Central memory CD8-positive, alpha-beta T cell (primary cell): Measurements from ENCODE around the gene NEK9.
A peak's percentile ranks its signal among the peaks of the same experiment; 100 is the strongest.
"Not testable (repeated sequence)": the region's sequence is repeated elsewhere in the genome, so short reads cannot be mapped to it uniquely, and the experiment has no call there.

Source experiments
- ATAC-seq: fragments of 150-1000 bp; cut with Tn5 transposase; replicated peaks from 2 replicates; pipeline ENCODE4 v1.10.0; 2022; ENCODE audit warnings: mild to moderate bottlenecking, moderate FRiP score, moderate number of reproducible peaks; ENCODE audit not compliant: poor library complexity, severe bottlenecking; ENCODE audit errors: extremely low read depth
- DNase-seq, 2 donors: peaks; one replicate each; pipeline ENCODE4 v3.0.0; 2021; ENCODE audit warnings: low spot score in 2 of 2
- H3K27ac Mint-ChIP-seq: one replicate; pipeline ENCODE4 v1.8.0; 2022; ENCODE audit warnings: low read depth, mild to moderate bottlenecking, moderate library complexity, mixed read lengths
- H3K27me3 Mint-ChIP-seq: one replicate; pipeline ENCODE4 v1.8.0; 2022; ENCODE audit warnings: mixed read lengths
- H3K36me3 Mint-ChIP-seq: one replicate; pipeline ENCODE4 v1.8.0; 2022; ENCODE audit warnings: mild to moderate bottlenecking, moderate library complexity, mixed read lengths; ENCODE audit not compliant: insufficient read depth
- H3K4me1 Mint-ChIP-seq: one replicate; pipeline ENCODE4 v1.8.0; 2022; ENCODE audit warnings: mixed read lengths
- H3K4me3 Mint-ChIP-seq: one replicate; pipeline ENCODE4 v1.8.0; 2022; ENCODE audit warnings: mild to moderate bottlenecking, moderate library complexity, mixed read lengths
- H3K9me3 Mint-ChIP-seq: one replicate; pipeline ENCODE4 v1.8.0; 2022; ENCODE audit warnings: mixed read lengths

Gene NEK9

GRCh38 chr14:75068294-75069120 is 58.3 kb downstream of the NEK9 start:
- Mint-ChIP-seq H3K27ac (no peak overlapping the region), H3K4me1 (peaks cover 9% of the 10 kb centered on the region), H3K4me3 (no peak overlapping the region), H3K36me3 (peaks cover 7% of the 10 kb centered on the region), H3K9me3 (no peaks in the 10 kb centered on the region), H3K27me3 (no peaks in the 10 kb centered on the region)
- ATAC-seq (no peak), DNase-seq (no peak)

- not testable (repeated sequence) for H3K27me3 Mint-ChIP-seq, H3K9me3 Mint-ChIP-seq, ATAC-seq, H3K27ac Mint-ChIP-seq, H3K4me3 Mint-ChIP-seq, DNase-seq, H3K36me3 Mint-ChIP-seq
- peaks cover 16% of the 10 kb centered on the region for H3K4me1 Mint-ChIP-seq
These were observed 59.1 kb downstream of the NEK9 start for GRCh38 chr14:75067765-75068164.

GRCh38 chr14:75067212-75067611 is 59.6 kb downstream of the NEK9 start:
- DNase-seq: no peak
- peaks cover 19% of the 10 kb centered on the region for H3K4me1 Mint-ChIP-seq
- peaks cover 7% of the 10 kb centered on the region for H3K36me3 Mint-ChIP-seq
- H3K27me3 Mint-ChIP-seq: no peaks in the 10 kb centered on the region
- H3K9me3 Mint-ChIP-seq: no peaks in the 10 kb centered on the region
- ATAC-seq: no peak
- H3K4me3 Mint-ChIP-seq: no peak overlapping the region
- H3K27ac Mint-ChIP-seq: no peak overlapping the region

GRCh38 chr14:75066691-75067090 is 60.2 kb downstream of the NEK9 start:
- Mint-ChIP-seq H3K27ac (no peak overlapping the region), H3K27me3 (no peaks in the 10 kb centered on the region), H3K36me3 (peaks cover 8% of the 10 kb centered on the region)

GRCh38 chr14:75064205-75064567 is 62.7 kb downstream of the NEK9 start:
- H3K9me3 Mint-ChIP-seq: no peaks in the 10 kb centered on the region
- DNase-seq (no peak), ATAC-seq (peak; percentile 20)
- peak overlapping the region; percentile 99 for H3K4me3 Mint-ChIP-seq
- H3K36me3 Mint-ChIP-seq: peaks cover 12% of the 10 kb centered on the region
- no peaks in the 10 kb centered on the region for H3K27me3 Mint-ChIP-seq
- peaks cover 23% of the 10 kb centered on the region for H3K4me1 Mint-ChIP-seq
- peak overlapping the region; percentile 99 for H3K27ac Mint-ChIP-seq

More at GRCh38 chr14:75066691-75067090, 60.2 kb downstream of the NEK9 start:
- Mint-ChIP-seq H3K9me3 (no peaks in the 10 kb centered on the region), H3K4me1 (peaks cover 19% of the 10 kb centered on the region), H3K4me3 (no peak overlapping the region)
- ATAC-seq (no peak), DNase-seq (no peak)

GRCh38 chr14:75063491-75064204 is 63.2 kb downstream of the NEK9 start, which contains the start of gene ACYP1:
Gene ACYP1 (minus strand): TSS chr14:75064024. CDS start chr14:75063553, 471 bp downstream.
- peak; percentile 85 for DNase-seq
- Mint-ChIP-seq H3K4me1 (peaks cover 23% of the 10 kb centered on the region), H3K27ac (peak within 1 kb of the TSS; percentile 99), H3K36me3 (peaks cover 11% of the 10 kb centered on the region), H3K4me3 (peak within 1 kb of the TSS; percentile 99), H3K9me3 (no peaks in the 10 kb centered on the region), H3K27me3 (no peaks in the 10 kb centered on the region)
- ATAC-seq: peak; percentile 99

- Mint-ChIP-seq H3K27ac (peak overlapping the region; percentile 99), H3K4me3 (peak overlapping the region; percentile 99), H3K4me1 (peaks cover 23% of the 10 kb centered on the region), H3K27me3 (no peaks in the 10 kb centered on the region), H3K36me3 (peaks cover 11% of the 10 kb centered on the region), H3K9me3 (no peaks in the 10 kb centered on the region)
- DNase-seq (no peak), ATAC-seq (peak; percentile 16)
These were observed 63.8 kb downstream of the NEK9 start for GRCh38 chr14:75063013-75063412.

GRCh38 chr14:75060420-75060819 is 66.4 kb downstream of the NEK9 start:
- no peaks in the 10 kb centered on the region for H3K27me3 Mint-ChIP-seq

GRCh38 chr14:75059642-75060041 is 67.2 kb downstream of the NEK9 start:
- Mint-ChIP-seq H3K4me3 (no peak overlapping the region), H3K27me3 (no peaks in the 10 kb centered on the region), H3K36me3 (peaks cover 11% of the 10 kb centered on the region), H3K4me1 (peaks cover 29% of the 10 kb centered on the region), H3K27ac (no peak overlapping the region), H3K9me3 (no peaks in the 10 kb centered on the region)
- DNase-seq: no peak
- no peak for ATAC-seq

More at GRCh38 chr14:75060420-75060819, 66.4 kb downstream of the NEK9 start:
- DNase-seq (no peak), ATAC-seq (no peak)
- no peak overlapping the region for H3K27ac Mint-ChIP-seq
- H3K4me3 Mint-ChIP-seq: no peak overlapping the region
- peaks cover 29% of the 10 kb centered on the region for H3K4me1 Mint-ChIP-seq
- H3K9me3 Mint-ChIP-seq: no peaks in the 10 kb centered on the region
- H3K36me3 Mint-ChIP-seq: peaks cover 11% of the 10 kb centered on the region

- ATAC-seq (no peak), DNase-seq (no peak)
- Mint-ChIP-seq H3K27me3 (no peaks in the 10 kb centered on the region), H3K9me3 (no peaks in the 10 kb centered on the region), H3K4me3 (no peak overlapping the region), H3K36me3 (peaks cover 19% of the 10 kb centered on the region), H3K27ac (no peak overlapping the region), H3K4me1 (peaks cover 17% of the 10 kb centered on the region)
These were observed 72.4 kb downstream of the NEK9 start for GRCh38 chr14:75054421-75054820.

- Mint-ChIP-seq H3K27me3 (no peaks in the 10 kb centered on the region), H3K4me1 (peaks cover 18% of the 10 kb centered on the region), H3K36me3 (peaks cover 18% of the 10 kb centered on the region), H3K4me3 (no peak overlapping the region), H3K27ac (peak overlapping the region; percentile 98), H3K9me3 (no peaks in the 10 kb centered on the region)
- DNase-seq (no peak), ATAC-seq (no peak)
These were observed 73.2 kb downstream of the NEK9 start for GRCh38 chr14:75053396-75054291.

GRCh38 chr14:75051556-75051899 is 75.3 kb downstream of the NEK9 start:
- no peak for DNase-seq
- peak overlapping the region; percentile 98 for H3K27ac Mint-ChIP-seq
- H3K4me3 Mint-ChIP-seq: peak overlapping the region; percentile 88
- peaks cover 18% of the 10 kb centered on the region for H3K36me3 Mint-ChIP-seq
- H3K9me3 Mint-ChIP-seq: no peaks in the 10 kb centered on the region
- no peak for ATAC-seq
- H3K4me1 Mint-ChIP-seq: peaks cover 29% of the 10 kb centered on the region
- no peaks in the 10 kb centered on the region for H3K27me3 Mint-ChIP-seq
